ENCODE measurements around the gene PTDSS2.
"Not testable (repeated sequence)": the region's sequence is repeated elsewhere in the genome, so short reads cannot be mapped to it uniquely, and the experiment has no call there.

Gene PTDSS2

GRCh38 chr11:449889-450808 is at the start of gene PTDSS2:
Gene PTDSS2 (plus strand): TSS chr11:450279. CDS start chr11:450456, 177 bp downstream.
- DNase-seq: peak; percentile 96

DNA sequence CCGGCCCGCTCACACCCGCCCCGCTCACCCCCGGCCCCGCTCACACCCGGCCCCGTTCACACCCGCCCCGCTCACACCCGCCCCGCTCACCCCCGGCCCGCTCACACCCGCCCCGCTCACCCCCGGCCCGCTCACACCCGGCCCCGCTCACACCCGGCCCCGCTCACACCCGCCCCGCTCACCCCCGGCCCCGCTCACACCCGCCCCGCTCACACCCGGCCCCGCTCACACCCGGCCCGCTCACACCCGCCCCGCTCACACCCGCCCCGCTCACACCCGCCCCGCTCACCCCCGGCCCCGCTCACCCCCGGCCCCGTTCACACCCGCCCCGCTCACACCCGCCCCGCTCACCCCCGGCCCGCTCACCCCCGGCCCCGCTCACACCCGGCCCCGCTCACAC is 48.9 kb upstream of the PTDSS2 start:
- not testable (repeated sequence) for DNase-seq

DNA sequence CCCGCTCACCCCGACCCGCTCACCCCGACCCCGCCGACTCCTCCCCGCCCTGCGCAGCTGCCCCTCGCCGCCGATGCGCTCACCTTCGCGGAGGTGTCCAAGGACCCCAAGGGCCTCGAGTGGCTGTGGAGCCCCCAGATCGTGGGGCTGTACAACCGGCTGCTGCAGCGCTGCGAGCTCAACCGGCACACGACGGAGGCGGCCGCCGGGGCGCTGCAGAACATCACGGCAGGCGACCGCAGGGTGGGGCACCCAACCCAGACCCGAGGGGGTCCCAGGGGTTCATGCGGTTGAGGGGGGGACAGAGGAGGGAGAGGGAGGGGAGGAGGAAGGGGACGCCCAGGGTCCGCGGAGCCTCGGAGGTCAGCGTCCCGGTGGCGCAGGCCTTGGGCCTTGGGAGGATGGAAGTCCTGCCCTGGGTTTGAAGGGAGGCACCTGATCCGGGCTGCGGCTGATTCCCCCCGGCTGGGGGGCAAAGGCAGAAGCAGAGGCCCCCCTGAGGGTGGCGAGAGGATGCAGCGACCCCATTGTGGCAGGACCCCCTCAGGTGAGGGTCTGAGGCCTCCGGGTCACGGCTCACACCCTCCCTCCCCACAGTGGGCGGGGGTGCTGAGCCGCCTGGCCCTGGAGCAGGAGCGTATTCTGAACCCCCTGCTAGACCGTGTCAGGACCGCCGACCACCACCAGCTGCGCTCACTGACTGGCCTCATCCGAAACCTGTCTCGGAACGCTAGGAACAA is 46.9 kb upstream of the PTDSS2 start:
- DNase-seq: no peak

- DNase-seq: no peak
Measured at GRCh38 chr11:403761-404431, 46.2 kb upstream of the PTDSS2 start.

DNA sequence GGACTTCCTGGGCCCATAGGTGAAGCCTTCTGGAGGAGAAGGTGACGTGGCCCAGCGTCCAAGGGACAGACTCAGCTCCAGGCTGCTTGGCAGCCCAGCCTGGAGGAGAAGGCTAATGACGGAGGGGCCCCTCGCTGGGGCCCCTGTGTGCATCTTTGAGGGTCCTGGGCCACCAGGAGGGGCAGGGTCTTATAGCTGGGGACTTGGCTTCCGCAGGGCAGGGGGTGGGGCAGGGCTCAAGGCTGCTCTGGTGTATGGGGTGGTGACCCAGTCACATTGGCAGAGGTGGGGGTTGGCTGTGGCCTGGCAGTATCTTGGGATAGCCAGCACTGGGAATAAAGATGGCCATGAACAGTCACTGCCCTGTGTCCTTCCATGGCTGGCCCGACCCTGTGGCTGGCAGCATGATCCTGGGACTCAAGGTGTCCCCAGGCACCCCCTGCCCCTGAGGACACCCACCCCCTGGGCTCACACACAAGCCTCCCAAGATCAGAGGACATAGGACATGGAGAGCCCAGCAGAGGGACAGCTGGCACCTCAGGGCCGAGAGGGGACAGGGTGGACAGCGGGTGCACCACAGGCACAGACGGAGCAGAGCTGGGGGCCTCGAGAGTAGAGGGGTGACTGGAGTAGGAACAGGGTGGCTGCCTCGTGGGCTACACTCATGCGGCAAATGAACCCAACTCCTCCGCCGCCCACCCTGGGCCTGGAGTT is 45.4 kb upstream of the PTDSS2 start:
- DNase-seq: no peak

GRCh38 chr11:405323-405953 is 44.6 kb upstream of the PTDSS2 start:
- no peak for DNase-seq

GRCh38 chr11:405954-406795 is 43.9 kb upstream of the PTDSS2 start:
- no peak for DNase-seq

GRCh38 chr11:406796-407650 is 43.1 kb upstream of the PTDSS2 start:
- peak; percentile 93 for DNase-seq

- no peak for DNase-seq
Measured at GRCh38 chr11:407651-408123, 42.4 kb upstream of the PTDSS2 start.

DNA sequence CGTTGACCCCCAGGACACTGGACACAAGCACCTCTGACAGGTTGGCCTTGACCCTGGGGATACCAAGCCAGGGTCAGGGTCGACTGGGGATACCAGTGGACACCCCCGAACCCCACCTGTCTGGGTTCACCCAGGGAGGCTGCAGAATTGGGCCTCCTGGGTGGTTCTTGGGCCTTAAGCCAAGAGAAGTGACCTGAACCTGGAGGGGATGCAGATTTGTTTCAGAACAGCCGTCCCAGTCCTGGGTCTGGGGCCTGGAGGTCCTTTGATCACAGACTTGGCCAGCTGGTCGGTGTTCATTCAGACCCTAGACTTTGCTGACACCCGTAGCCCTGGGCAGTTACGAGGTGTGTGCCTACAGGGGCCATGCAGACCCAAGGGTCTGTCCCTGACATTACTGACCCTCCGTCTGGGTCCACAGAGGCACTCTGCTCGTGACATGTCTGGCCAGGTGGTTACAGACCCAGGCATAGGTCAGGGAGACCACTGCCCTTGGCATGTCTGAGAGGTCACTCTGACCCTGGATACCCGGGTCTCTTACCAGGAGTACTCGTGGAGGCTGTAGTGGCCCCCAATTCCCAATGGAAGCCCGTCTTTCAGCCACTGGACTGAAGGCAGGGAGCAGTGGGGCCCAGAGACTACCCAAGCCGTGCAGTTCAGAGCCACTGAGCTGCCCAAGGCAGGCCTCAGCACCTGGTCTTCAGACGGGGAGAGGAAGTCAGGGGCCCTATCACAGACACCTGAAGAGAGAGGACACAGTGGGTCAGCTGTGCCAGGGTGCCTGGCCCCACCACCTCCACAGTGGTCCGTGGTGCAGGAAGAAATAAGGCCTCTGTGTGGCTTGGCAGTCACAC is 41.7 kb upstream of the PTDSS2 start:
- no peak for DNase-seq

GRCh38 chr11:409008-409599 is 41.0 kb upstream of the PTDSS2 start:
- DNase-seq: no peak

DNA sequence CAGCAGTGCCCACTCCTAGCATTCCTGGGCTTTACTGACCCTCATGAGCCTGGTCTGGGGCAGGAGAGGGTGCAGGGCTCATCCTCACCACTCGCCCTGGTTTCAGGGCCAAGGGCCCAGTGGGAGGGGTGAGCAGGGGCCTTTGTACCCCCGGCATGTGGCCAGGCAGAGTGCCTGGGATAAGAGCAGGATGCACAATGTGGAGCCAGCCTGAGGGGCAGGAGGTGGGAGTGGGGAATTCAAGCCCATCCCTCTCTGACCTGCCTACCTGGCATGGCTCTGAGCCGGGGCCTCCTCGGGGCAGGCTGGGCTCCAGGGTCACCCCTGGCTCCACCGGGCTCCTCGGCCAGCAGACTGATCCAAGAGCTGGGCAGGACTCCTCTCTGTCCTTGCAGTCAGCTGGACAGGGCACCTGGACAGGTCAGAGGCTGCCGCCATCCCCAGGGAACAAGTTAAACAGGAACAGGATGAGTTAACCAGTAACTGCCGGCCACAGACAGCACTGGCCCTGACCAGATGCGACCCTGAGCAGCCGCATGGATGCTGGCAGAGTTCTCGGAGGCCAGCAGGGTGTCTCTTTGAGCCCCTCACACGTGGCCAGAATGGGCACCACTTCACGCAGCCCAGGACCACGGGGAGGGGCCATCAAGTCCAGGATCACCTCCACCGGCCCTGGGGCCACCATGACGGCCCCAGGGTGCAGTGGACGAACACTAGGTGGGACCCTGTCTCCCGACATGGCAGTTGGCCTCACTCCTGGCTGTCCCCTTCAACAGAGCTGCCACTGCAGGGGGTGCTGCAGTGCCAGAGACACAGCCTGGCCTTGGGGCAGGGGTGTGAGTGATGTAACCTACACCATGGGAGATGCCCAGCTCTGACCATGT is 40.2 kb upstream of the PTDSS2 start:
- no peak for DNase-seq

- not testable (repeated sequence) for DNase-seq
Measured at GRCh38 chr11:410711-411110, 39.4 kb upstream of the PTDSS2 start.

DNA sequence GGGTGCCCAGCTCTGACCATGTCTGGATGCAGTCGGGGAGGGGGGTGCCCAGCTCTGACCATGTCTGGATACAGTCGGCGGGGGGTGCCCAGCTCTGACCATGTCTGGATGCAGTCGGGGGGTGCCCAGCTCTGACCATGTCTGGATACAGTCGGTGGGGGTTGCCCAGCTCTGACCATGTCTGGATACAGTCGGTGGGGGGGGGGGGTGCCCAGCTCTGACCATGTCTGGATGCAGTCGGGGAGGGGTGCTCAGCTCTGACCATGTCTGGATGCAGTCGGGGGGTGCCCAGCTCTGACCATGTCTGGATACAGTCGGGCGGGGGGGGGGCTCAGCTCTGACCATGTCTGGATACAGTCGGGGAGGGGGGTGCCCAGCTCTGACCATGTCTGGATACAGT is 38.6 kb upstream of the PTDSS2 start:
- not testable (repeated sequence) for DNase-seq

DNA sequence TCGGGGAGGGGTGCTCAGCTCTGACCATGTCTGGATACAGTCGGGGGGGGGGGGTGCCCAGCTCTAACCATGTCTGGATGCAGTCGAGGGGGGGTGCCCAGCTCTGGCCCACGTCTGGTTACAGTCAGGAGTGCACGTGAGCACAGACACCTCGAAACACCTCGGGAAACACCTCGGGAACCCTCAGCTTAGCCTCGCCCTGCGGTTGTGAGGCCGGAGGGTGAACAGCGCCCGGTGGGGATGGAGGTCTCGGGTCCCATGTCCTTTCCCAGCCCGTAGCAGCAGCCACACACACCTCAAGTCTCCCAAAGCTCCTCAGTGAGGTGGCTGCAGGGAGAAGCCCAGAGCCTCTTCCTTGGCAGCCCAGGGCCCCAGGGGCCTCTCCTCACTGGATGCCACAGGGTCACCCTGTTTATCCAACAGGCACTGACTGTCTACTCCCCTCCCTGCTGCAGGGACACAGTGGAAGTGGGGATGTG is 37.4 kb upstream of the PTDSS2 start:
- no peak for DNase-seq

DNA sequence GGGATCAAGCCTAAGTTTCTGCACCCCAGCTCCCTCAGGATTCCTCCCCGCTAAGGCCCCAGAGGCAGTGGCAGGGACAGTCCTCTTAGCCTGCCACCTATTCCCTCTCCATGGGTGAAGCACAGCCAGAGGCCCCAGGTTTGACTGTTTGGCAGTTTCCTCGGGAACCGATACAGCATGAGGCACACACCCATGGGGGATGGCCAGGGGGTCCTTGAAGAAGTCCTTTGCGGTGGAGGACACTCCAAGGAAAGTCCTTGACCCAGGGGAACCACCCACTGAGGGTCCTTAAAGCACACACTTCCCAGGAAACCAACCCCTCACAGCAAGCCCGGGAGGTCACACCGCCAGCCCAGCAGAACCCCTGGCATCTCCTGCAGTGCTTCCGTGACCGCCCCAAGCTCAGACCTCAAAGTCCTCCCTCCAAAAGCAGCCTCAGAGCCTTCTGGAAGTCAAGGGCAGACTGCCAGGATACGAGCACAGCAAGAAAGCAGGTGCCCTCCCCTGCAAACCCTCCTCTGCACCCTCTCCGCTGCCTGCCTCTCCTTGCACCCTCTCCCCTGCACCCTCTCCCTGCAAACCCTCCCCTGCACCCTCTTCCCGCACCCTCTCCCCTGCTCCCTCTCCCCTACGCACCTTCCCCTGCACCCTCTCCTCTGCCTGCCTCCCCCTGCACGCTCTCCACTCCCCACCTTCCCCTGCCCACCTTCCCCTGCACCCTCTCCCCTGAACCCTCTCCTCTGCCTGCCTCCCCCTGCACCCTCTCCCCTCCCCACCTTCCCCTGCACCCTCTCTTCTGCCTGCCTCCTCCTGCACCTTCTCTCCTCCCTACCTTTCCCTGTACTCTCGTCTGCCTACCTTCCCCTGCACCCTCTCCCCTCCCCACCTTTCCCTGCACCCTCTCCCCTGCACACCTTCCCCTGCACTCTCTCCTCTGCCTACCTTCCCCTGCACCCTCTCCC is 36.7 kb upstream of the PTDSS2 start:
- DNase-seq: peak; percentile 56
